Measurements from ENCODE around the gene SLC30A5.
"Not testable (repeated sequence)": the region's sequence is repeated elsewhere in the genome, so short reads cannot be mapped to it uniquely, and the experiment has no call there.

The SLC30A5 gene

DNA sequence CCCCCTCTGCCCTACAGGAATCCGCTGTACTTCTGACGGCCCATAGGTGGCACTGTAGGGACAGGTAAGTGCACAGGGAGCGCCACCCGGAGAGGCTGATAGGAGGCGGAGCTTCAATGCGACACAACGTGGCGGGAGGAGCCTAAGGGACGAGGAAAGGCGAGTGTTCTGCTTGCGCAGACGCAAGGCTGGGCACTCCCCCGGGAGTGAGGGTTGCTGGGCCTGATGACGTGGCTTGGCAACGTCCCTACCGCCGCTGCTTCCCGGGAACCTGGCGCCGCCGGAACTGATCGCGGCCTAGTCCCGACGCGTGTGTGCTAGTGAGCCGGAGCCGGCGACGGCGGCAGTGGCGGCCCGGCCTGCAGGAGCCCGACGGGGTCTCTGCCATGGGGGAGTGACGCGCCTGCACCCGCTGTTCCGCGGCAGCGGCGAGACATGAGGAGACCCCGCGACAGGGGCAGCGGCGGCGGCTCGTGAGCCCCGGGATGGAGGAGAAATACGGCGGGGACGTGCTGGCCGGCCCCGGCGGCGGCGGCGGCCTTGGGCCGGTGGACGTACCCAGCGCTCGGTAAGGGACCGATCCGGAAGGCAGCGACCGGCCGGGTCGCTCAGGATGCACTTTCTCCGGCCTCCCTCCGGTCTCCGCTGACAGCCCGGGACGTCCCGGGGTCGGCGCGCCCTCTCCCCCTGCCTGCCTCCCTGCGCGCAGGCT, at the start of gene SLC30A5:
TSS of gene SLC30A5 (plus strand) at position 244 of the 712 bp plus-strand sequence. CDS start at position 486, 242 bp downstream.
- DNase-seq, result peak; percentile 99

DNA sequence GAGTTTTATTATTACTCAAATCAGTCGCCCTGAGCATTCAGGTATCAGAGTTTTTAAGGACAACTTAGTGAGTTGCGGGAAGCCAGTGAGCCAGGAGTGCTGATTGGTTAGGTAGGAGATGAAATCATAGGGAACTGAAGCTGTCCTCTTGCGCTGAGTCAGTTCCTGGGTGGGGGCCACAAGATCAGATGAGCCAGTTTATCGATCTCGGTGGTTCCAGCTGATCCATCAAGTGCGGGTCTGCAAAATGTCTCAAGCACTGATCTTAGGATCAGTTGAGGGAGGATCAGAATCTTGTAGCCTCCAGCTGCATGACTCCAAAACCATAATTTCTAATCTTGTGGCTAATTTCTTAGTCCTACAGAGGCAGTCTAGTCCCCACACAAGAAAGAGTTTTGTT, 48.6 kb upstream of the SLC30A5 start:
- not testable (repeated sequence) for DNase-seq

DNA sequence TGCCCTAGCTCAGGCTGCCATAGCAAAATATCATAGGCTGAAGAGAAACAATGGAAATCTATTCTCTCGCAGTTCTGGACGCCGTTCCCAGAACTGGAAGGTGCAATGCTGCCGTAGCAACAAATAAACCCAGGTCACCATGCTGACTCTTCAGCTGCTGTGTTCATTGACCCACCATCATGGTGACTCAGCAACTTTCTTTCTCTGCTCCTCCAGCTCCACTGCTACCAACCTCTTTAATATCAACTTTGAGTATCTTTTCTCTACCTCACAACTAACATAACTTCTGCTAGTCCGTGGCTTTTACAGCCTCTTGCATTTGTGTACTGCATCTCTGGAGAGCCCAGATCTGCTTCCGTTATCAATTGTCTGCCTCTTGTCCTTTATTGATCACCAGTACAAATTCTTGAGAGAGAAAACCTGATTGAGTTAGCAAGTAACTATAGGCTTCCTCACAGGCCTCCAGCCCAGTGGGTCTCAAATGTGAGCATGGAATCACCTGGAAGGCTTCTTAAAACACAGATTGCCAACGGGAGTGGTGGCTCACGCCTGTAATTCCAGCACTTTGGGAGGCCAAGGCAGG, 47.3 kb upstream of the SLC30A5 start:
- DNase-seq, result peak; percentile 74

DNA sequence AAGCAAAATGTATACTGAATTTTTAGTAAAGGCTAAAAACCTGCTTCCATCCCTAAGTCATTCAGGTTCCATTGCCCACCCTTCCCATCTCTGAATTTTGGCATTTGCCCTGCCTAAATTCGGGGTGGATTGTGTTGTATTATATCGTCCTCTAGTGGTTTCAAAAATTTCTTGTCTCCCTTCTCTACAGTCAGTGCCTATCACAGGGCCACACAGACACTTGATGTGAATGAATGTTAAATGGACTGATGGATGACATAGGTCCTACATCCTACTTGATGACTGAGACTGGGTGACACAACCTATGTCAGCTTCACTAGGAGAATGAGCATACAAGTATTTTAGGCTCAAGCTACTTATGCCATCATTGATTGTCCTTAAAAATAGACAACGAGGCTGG, 45.6 kb upstream of the SLC30A5 start:
- peak; percentile 62 for DNase-seq

DNA sequence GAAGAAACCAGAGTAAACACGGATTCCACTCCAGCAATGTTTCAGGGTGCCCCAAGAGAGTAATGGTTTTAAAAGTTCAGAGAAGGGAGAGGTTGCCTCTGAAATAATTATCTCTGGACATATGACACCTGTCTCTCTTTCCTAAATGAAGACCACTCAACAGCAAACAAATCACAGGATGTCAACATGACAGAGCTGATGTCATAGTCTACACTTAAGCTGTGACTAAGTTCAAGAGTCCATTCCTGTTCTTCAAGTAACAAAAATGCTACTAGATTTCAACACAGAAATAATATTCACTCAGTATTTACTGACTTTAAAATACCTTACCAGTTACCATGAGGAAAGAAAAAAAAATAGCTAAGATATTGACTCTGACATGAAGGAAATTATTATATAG, 44.7 kb upstream of the SLC30A5 start:
- no peak for DNase-seq

DNA sequence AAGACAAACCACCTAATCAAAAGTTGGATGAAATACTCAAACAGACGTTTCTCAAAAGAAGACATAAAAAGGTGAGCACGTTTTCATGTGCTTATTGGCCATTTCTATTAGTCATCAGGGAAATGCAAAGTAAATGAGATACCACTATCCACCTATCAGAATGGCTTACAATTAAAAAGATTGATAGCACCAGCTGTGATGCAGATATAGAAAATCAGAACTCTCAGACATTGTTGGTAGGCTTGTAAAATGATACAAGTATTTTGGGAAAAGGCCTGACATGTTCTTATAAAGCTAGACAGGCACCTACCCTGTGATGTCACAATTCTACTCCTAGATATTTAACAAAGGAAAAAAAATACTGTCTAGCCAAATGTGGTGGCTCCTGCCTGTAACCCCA, 44.0 kb upstream of the SLC30A5 start:
- no peak for DNase-seq

DNA sequence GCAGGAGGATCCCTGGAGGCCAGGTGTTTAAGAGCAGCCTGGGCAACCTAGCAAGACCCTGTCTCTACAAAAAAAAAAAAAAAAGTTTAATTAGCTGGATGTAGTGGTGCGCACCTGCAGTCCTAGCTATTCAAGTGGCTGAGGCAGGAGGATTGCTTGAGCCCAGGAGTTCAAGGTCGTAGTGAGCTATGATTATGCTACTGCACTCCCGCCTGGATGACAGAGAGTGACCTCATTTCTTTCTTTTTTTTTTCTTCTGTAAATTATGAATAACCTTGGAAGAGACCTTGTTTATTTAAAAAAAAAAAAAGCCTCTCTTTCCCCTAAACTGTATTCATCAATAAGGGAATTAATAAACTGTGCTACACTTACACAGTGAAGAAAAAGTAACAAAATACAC, 43.6 kb upstream of the SLC30A5 start:
- DNase-seq, result no peak

DNA sequence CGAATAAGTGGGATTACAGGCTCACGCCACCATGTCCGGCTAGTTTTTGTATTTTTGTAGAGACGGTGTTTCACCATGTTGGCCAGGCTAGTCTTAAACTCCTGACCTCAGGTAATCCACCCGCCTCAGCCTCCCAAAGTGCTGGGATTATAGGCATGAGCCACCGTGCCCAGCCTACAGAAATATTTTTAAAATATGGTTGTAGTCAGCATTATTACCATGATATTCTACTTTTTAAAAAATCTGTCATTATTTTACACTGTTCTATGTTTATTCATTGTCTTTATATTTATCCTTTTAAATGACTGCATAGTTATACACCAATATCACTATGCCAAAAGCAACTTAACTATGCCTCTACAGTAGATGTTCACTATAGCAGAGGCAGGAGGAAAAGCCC, 41.6 kb upstream of the SLC30A5 start:
- no peak for DNase-seq

DNA sequence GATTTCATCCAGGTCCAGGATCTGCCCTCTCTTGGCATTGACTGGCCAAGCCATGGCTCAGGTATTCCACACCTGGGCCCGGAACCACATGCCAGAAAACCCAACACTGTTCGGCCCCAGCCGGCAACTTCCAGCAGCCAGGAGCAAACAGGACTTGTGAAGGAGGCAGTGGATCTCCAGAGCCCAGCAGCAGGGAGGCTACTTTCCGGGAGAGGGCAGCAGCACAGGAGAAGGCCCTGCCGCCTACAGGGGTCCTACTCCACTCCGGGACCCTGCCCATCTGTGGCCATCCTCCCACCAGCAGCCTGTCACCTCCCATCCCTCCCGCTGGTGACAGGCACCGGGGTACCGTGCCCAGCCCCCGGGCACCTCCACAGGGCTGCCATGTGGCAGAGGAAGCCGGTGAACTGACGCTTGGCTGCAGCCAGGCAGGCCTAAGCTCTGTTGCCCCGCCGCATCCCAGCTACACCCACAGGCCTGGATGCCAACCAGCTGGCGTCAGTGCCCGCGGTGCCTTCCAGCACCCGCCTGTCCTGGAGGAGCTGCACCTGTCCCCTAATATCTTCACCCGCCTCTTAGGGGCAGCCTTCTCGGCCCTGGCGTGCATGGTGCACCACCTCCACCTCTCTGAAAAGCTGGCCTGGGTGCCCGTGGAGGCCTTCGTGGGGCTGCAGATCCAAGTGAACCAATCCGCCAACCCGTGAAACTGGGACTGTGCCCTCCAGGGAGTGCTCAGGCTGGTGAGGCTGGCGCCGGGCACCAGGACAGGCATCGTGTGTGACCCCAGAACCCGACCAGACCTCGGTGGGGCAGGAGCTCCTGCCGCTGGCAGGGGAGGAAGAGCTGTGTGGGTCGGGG, 18.9 kb upstream of the SLC30A5 start:
- DNase-seq, result no peak

DNA sequence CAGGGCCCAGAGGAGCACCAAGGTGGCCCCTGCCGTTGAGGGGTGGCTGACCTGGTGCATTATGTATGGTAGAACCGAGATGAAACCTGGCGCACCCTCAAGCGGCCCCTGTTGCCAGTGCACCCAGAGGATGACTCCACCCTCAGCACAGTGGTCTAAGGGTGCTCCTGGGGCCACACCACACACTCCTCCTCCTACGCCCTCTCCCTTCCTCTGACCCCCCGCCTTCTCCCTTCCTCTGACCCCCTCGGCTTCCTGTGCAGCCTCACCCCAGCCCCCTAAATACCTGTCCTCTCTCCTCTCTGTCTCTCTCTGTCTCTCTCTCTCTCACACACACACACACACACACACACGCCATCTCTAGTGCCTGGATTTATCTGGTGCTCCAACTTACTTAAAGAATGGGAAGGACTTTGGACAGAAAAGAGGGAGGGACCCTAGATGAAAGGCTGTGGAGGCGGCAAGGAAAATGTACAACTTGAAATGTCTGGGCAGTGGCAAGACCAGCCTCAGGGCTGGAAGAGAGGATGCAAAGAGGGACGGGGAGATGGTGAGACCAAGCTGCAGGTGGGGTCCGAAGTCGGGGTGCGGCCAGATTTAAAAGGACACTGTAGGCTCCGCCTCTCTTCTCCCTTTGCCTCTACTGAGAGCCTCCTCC, 18.2 kb upstream of the SLC30A5 start:
- no peak for DNase-seq

DNA sequence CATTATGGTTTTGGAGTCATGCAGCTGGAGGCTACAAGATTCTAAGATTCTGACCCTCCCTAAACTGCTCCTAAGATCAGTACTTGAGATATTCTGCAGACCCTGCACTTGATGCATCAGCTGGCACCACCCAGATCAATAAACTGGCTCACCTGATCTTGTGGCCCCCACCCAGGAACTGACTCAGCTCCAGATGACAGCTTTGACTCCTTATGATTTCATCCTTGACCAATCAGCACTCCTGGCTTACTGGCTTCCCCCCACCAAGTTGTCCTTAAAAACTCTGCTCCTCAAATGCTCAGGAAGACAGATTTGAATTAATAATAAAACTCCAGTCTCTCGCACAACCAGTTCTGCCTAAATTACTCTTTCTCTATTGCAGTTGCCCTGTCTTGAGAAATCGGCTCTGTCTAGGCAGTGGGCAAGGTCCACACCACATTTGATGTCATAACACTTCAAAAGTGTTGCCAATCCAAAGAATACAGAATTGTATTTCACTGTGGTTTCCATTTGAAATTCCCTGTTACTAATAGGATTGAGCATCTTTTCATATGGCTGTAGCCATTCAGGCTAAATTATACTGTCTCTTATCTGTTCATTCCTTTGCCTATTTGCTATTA, 14.8 kb upstream of the SLC30A5 start:
- no peak for DNase-seq

DNA sequence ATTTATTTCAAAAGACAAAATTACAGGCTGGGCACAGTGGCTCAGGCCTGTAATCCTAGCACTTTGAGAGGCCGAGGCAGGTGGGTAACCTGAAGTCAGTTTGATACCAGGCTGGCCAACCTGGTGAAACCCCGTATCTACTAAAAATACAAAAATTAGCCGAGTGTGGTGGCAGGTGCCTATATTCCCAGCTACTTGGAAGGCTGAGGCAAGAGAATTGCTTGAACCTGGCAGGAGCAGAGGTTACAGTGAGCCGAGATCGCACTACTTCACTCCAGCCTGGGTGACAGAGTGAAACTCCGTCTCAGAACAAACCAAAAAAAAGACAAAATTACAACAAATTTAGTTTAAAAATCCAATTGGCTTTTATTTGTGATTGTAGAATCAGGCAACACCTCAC, 14.3 kb upstream of the SLC30A5 start:
- DNase-seq, result no peak

DNA sequence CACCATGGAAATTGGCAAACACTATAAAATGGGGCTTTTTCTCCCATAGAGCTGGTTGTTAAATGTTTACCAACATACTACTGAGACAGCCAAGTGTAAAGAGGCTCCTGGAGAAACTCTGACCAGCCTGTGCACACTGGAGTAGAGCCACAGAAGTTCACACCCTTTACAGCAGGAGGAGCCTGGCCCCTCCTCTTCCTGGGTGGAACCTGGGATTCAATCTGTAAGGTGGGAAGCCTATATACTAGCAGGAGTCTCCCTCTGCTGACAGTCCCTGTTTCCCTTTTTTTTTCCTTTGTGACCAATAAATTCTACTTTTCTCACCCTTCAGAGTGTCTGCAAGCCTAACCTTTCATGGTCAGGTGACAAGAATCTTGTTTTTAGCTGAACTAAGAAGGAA, 10.4 kb upstream of the SLC30A5 start:
- peak; percentile 78 for DNase-seq

DNA sequence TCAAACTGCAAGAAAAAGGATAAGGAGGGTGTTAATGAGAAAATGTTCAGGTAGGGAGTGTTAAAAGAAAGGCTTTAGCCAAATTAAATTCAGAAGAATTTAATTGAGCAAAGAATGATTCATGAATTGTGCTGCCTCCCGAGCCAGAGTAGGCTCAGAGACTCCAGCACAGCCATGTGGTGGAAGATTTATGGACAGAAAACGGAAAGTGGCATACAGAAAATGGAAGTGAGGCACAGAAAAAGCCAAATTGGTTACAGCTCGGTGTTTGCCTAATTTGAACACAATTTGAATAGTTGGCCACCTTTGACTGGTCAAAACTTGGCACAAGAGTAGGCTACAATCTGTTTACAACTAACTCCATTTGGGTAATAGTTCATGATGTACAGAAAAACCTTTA, 9.6 kb upstream of the SLC30A5 start:
- no peak for DNase-seq

DNA sequence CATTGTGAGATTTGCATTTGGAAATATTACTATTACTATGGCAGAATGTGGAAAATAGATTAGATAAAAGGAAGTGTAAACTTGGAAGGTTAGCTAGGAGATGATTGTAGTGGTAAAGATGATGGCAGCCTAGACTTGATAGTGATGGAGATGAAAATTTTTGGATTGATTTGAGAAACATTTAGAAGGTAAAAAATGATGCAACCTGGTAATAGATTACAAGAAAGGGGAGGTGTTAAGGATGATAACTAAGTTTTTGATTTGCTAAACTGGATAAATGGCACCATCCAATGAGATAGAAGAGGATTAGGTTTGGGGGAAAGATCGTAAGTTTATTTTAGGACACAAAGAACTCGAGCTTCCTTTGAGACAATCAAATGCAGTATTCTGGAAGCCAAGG, 8.9 kb upstream of the SLC30A5 start:
- DNase-seq, result no peak

DNA sequence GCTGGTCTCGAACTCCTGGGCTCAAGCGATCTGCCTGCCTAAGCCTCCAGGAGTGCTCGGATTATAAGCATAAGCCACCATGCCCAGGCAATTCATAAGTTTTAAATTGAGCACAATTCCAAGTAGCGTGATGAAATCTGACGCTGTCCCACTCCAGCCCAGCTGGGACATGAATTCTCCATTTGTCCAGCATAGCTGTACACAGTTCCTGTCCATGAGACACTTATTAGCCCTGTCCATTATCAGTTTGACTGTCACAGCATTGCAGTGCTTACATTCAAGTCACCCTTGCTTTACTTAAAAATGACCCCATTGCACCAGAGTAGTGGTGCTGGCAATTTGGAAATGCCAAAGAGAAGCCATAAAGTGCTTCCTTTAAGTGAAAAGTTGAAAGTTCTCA, 7.6 kb upstream of the SLC30A5 start:
- no peak for DNase-seq

DNA sequence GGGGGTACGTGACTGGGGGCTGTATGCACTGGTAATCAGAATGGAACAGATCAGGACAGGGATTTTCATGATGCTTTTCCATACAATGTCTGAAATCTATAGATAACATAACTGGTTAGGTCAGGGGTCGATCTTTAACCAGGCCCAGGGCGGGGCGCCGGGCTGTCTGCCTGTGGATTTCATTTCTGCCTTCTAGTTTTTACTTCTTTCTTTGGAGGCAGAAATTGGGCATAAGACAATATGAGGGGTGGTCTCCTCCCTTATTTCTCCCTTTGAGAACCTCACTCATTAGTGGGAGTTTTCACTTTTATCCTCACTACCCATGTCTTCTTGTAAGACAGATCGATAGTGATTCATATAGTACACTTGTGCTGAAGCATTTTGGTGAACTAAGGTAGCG, 5.8 kb upstream of the SLC30A5 start:
- peak; percentile 9 for DNase-seq

DNA sequence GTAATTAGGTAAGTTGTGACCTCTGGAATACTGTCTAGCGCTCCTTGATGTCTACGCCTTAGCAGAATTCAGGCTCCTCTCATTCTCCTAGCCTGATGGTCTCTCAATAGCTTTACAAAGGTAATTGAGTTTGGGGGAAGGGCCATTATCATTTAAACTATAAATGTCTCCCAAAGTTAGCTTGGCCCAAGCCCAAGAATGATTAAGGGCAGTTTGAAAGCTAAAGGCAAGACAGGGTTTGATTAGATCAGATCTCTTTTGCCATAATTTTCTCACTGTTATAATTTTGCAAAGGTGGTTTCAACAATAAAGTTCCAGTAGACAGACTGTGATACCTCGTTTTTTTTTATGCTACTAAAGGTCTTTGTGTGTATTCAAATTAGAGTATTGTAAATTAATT, 3.7 kb upstream of the SLC30A5 start:
- peak; percentile 32 for DNase-seq

DNA sequence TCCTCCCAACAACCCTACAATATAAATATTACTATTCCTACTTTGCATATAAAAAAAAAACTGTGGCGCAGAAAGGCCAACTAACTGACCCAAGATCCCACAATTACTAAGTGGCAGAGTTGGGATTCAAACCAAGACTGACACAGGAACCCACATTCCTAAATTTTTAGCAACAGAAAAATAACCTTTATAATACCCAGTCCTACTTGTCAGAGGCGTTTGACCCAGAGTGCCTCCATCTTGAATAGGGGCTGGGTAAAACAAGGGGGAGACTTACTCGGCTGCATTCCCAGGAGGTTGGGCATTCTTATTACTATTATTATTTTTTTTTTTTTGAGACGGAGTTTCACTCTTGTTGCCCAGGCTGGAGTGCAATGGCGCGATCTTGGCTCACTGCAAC, 2.0 kb upstream of the SLC30A5 start:
- DNase-seq, result no peak

DNA sequence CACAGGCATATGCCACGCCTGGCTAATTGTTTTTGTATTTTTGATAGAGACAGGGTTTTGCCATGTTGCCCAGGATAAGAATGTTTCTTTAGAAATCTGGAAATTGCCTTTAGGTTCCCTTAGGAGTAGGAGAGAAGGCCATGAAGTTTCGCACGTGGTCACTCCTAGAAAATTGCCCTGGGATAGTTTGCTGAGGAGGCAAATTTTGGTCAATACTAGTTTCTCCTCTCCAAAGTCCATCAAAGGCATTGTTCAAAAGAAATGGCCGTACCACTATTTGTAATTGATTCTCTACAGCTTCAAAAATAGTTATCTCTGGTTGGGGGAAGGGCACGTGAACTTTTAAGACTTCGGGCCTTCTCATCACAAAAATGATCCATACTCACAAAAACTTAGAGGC, 845 bp upstream of the SLC30A5 start:
- peak; percentile 37 for DNase-seq

DNA sequence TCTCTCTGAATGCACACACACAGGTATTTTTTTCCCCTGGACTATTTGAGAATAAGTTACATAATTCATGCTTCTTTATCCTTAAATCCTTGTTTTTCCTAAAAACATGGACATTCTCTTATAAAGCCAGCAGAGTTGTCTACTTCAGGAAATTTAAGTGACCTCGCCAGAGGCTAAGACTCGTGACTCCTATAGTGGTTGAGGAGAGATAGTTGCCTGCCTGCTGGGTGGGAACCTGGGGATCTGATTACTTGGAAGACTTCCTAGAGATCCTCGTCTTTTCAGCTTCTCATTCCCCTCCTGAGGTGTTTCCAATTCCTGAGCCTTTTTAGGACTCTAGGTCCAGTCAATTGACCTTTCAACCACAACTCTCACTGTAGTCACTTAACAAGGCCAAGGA, 5.5 kb downstream of the SLC30A5 start:
- no peak for DNase-seq

DNA sequence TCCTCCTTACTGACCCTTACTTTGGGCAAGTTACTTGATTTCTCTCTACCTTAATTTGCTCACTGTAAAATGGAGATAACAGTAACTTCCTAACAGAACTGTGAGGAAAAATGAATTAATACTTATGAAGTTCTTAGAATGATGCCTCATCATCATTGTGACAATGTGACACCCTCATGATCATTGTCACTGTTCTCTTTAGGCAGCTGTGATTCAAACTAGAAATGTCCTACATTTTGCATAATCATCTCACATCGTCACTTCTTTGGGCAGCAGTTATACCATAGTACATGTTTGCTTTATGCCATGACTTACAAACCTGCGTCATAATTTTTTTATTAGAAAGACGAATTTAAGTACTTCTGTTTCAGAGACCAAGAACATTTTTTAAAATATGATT, 9.7 kb downstream of the SLC30A5 start:
- DNase-seq, result no peak

Data from OCI-M1 (cell line).